A673 (cell line): Measurements from ENCODE around the gene CCDC102B.

Experiments
- EZH2 ChIP-seq: fragments of 200-600 bp; sonication (generic); IDR thresholded peaks from 2 replicates; pipeline ENCODE4 v1.6.1; 2017; ENCODE audit warnings: borderline replicate concordance, low read depth, mild to moderate bottlenecking, mixed read lengths, antibody characterized with exemption, low read length; ENCODE audit not compliant: poor library complexity, severe bottlenecking
- TF ChIP-seq, protein P1 (sequence below): fragments of 300-800, 200-600 bp; sonication (generic); conservative IDR thresholded peaks from 2 replicates; pipeline ENCODE4 v1.5.1; 2017; ENCODE audit warnings: low read depth, mild to moderate bottlenecking, antibody characterized with exemption, low read length, moderate library complexity, mixed read lengths

DNA sequence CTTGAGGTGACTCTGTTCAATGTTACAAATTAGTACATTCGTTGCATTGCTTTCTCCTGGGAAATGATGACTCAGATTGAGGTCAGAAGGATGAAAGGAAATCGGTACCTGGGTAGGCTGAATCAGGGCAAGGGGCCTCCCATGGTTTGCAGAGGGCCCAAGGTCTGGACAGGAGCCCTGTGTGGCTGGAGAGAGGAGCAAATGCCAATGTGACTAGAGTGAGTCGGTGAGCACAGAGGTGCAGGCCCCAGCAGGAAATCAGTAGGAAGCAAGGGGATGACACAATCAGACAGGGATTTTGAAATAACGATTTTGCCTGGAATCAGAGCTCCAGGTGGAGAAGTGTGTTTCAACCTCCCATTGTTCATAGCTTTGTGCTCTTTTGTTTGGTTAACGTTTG is 118.9 kb downstream of the CCDC102B start:
- TF ChIP-seq, protein P1, sequence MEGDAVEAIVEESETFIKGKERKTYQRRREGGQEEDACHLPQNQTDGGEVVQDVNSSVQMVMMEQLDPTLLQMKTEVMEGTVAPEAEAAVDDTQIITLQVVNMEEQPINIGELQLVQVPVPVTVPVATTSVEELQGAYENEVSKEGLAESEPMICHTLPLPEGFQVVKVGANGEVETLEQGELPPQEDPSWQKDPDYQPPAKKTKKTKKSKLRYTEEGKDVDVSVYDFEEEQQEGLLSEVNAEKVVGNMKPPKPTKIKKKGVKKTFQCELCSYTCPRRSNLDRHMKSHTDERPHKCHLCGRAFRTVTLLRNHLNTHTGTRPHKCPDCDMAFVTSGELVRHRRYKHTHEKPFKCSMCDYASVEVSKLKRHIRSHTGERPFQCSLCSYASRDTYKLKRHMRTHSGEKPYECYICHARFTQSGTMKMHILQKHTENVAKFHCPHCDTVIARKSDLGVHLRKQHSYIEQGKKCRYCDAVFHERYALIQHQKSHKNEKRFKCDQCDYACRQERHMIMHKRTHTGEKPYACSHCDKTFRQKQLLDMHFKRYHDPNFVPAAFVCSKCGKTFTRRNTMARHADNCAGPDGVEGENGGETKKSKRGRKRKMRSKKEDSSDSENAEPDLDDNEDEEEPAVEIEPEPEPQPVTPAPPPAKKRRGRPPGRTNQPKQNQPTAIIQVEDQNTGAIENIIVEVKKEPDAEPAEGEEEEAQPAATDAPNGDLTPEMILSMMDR = no peak
- TF ChIP-seq EZH2 = no peak
